ENCODE results near the gene IMMP2L.
"Not testable (repeated sequence)": the region's sequence is repeated elsewhere in the genome, so short reads cannot be mapped to it uniquely, and the experiment has no call there.

GRCh38 chr7:111447502-111447901 is 114.8 kb downstream of the IMMP2L start:
- not testable (repeated sequence) for TF ChIP-seq EZH2phosphoT487 (conservative IDR thresholded peaks at IDR 0.05; ENCODE audit: low read length); CTCF (IDR thresholded peaks at IDR 0.05; ENCODE audit: insufficient read depth, low read length, poor library complexity, severe bottlenecking)

Measured in SU-DHL-6 (cell line).